SK-N-SH (cell line): Measurements from ENCODE around the gene ANKRD12. TPM values are rescaled to one million over a fixed set of nuclear protein-coding genes. Genes with fewer than 3 reads are reported as not detected.

ENCODE experiments used
- CTCF ChIA-PET: fragments of 300-600, 350-600 bp; formaldehyde crosslinking; extraction: SDS; loops from one replicate; lab custom pipeline; 2021; lab: Yijun Ruan, JAX
- POLR2A ChIA-PET: fragments of 350-600 bp; sonication (Branson Sonifier 250); formaldehyde crosslinking; extraction: SDS; loops from one replicate; lab custom pipeline; 2020; ENCODE audit warnings: antibody characterized with exemption, inconsistent platforms; lab: Yijun Ruan, JAX
- DNase-seq: peaks from one replicate; pipeline ENCODE4 v3.0.0; 2012
- H2AFZ ChIP-seq: fragments of 200-600 bp; sonication (generic); 2 replicates; pipeline ENCODE4 v1.8.1; 2016; ENCODE audit warnings: antibody characterized with exemption, mild to moderate bottlenecking, low read depth
- H3F3A ChIP-seq: fragments of 200-600 bp; sonication (generic); replicated peaks from 2 replicates; pipeline ENCODE3; 2016; ENCODE audit warnings: antibody characterized with exemption, mild to moderate bottlenecking; ENCODE audit not compliant: insufficient read depth
- H3K27ac ChIP-seq, 2 experiments: fragments of 200-500 bp in 1 of 2; fragments of 200-600 bp in 1 of 2; sonication (Bioruptor generic) in 1 of 2; sonication (generic), shearing (Covaris generic) in 1 of 2; 2 replicates each; pipeline versions ENCODE4 v1.5.1 to v1.6.1; 2014 to 2016; ENCODE audit warnings: low read depth in 2 of 2, inconsistent platforms in 1 of 2, low read length in 1 of 2, mild to moderate bottlenecking in 1 of 2, mixed read lengths in 1 of 2
- H3K27me3 ChIP-seq: fragments of 200-600 bp; sonication (generic), shearing (Covaris generic); 2 replicates; pipeline ENCODE4 v1.6.1; 2016; ENCODE audit warnings: mixed run types; ENCODE audit not compliant: insufficient read depth
- H3K36me3 ChIP-seq, 2 experiments: fragments of 200-500 bp in 1 of 2; fragments of 200-600 bp in 1 of 2; sonication (Bioruptor generic) in 1 of 2; sonication (generic) in 1 of 2; replicated peaks in 1 of 2; 2 replicates each; pipeline versions ENCODE3 to v1.5.1; 2014 to 2016; ENCODE audit warnings: low read length in 1 of 2, mild to moderate bottlenecking in 1 of 2; ENCODE audit not compliant: insufficient read depth in 2 of 2, control insufficient read depth in 1 of 2
- H3K4me1 ChIP-seq, 2 experiments: fragments of 200-500 bp in 1 of 2; fragments of 200-600 bp in 1 of 2; sonication (Bioruptor generic) in 1 of 2; sonication (generic), shearing (Covaris generic) in 1 of 2; 2 replicates each; pipeline versions ENCODE4 v1.5.1 to v1.6.1; 2014 to 2016; ENCODE audit warnings: low read depth in 1 of 2, low read length in 1 of 2, mixed run types in 1 of 2; ENCODE audit not compliant: insufficient read depth in 2 of 2, control insufficient read depth in 1 of 2
- H3K4me2 ChIP-seq: fragments of 200-600 bp; sonication (generic), shearing (Covaris generic); 2 replicates; pipeline ENCODE4 v1.6.1; 2017; ENCODE audit warnings: mixed run types
- H3K4me3 ChIP-seq, 2 experiments: fragments of 200-500 bp in 1 of 2; fragments of 200-600 bp in 1 of 2; sonication (Bioruptor generic) in 1 of 2; sonication (generic), shearing (Covaris generic) in 1 of 2; 2 replicates each; pipeline versions ENCODE4 v1.5.1 to v1.8.1; 2014 to 2016; ENCODE audit warnings: low read depth in 2 of 2, inconsistent platforms in 1 of 2, low read length in 1 of 2, mild to moderate bottlenecking in 1 of 2, mixed read lengths in 1 of 2, moderate library complexity in 1 of 2
- H3K79me2 ChIP-seq: fragments of 200-600 bp; sonication (generic); 2 replicates; pipeline ENCODE4 v1.8.1; 2017; ENCODE audit warnings: mild to moderate bottlenecking; ENCODE audit not compliant: insufficient read depth
- H3K9ac ChIP-seq: fragments of 200-600 bp; sonication (generic); 2 replicates; pipeline ENCODE4 v1.6.1; 2017; ENCODE audit warnings: mixed run types
- H3K9me2 ChIP-seq: fragments of 200-600 bp; sonication (generic); 2 replicates; pipeline ENCODE4 v1.6.1; 2017; ENCODE audit warnings: mixed run types
- H3K9me3 ChIP-seq: fragments of 200-600 bp; sonication (generic); 2 replicates; pipeline ENCODE4 v1.6.1; 2017; ENCODE audit warnings: mixed run types, mild to moderate bottlenecking, moderate library complexity
- H4K20me1 ChIP-seq: fragments of 200-600 bp; sonication (generic); 2 replicates; pipeline ENCODE4 v1.6.1; 2017; ENCODE audit warnings: mild to moderate bottlenecking, mixed run types; ENCODE audit not compliant: insufficient read depth
- CTCF ChIP-seq: fragments of 200-600 bp; sonication (generic); IDR thresholded peaks from 2 replicates; pipeline ENCODE4 v1.6.1; 2017; ENCODE audit warnings: antibody characterized with exemption, mild to moderate bottlenecking, moderate library complexity
- ELF1 ChIP-seq: IDR thresholded peaks from 2 replicates; pipeline ENCODE4 v1.4.0; 2012
- EZH2phosphoT487 ChIP-seq: fragments of 200-600 bp; sonication (generic); IDR thresholded peaks from 2 replicates; pipeline ENCODE4 v1.6.1; 2017; ENCODE audit warnings: low read depth, mixed run types, mild to moderate bottlenecking, antibody characterized with exemption, moderate library complexity, borderline replicate concordance
- FOSL2 ChIP-seq: IDR thresholded peaks from 2 replicates; pipeline ENCODE4 v1.4.0; 2012; ENCODE audit warnings: low read depth, mild to moderate bottlenecking, moderate library complexity, borderline replicate concordance
- GATA2 ChIP-seq: sonication (generic); formaldehyde crosslinking; IDR thresholded peaks from 2 replicates; pipeline ENCODE4 v1.5.0; 2020; ENCODE audit warnings: mild to moderate bottlenecking, missing genetic modification reagents
- IRF3 ChIP-seq: fragments of 150-350 bp; IDR thresholded peaks from 2 replicates; pipeline ENCODE4 v1.6.1; 2016; ENCODE audit warnings: mild to moderate bottlenecking, low read depth, low read length
- MAX ChIP-seq: IDR thresholded peaks from 2 replicates; pipeline ENCODE4 v1.4.0; 2012; ENCODE audit warnings: low read depth
- MEF2A ChIP-seq: IDR thresholded peaks from 2 replicates; pipeline ENCODE4 v1.4.0; 2012; ENCODE audit warnings: low read depth, borderline replicate concordance
- NFIC ChIP-seq: IDR thresholded peaks from 2 replicates; pipeline ENCODE4 v1.4.0; 2012; ENCODE audit warnings: borderline replicate concordance
- NRF1 ChIP-seq: IDR thresholded peaks from 2 replicates; pipeline ENCODE4 v1.6.1; 2012; ENCODE audit warnings: low read depth, mild to moderate bottlenecking, low read length
- RAD21 ChIP-seq: IDR thresholded peaks from 2 replicates; pipeline ENCODE4 v1.6.1; 2012; ENCODE audit warnings: mild to moderate bottlenecking, low read length
- SMC3 ChIP-seq: IDR thresholded peaks from 2 replicates; pipeline ENCODE4 v1.6.1; 2012; ENCODE audit warnings: low read depth, low read length, improper control_type of control experiment
- TAF1 ChIP-seq: IDR thresholded peaks from 2 replicates; pipeline ENCODE4 v1.6.1; 2012; ENCODE audit warnings: low read depth, mild to moderate bottlenecking, low read length, moderate library complexity, borderline replicate concordance
- USF2 ChIP-seq: fragments of 150-350 bp; IDR thresholded peaks from 2 replicates; pipeline ENCODE4 v1.6.1; 2017; ENCODE audit warnings: antibody characterized with exemption, low read length, low read depth, borderline replicate concordance
- YY1 ChIP-seq: IDR thresholded peaks from 2 replicates; pipeline ENCODE4 v1.4.0; 2012; ENCODE audit warnings: low read depth, mild to moderate bottlenecking
- ZBTB33 ChIP-seq: IDR thresholded peaks from 2 replicates; pipeline ENCODE4 v1.4.0; 2012; ENCODE audit warnings: low read depth, borderline replicate concordance
- WGBS: methylation state at CpG from one replicate; pipeline ENCODE4 v1.1.6; 2017; ENCODE audit warnings: low lambda C conversion rate; 5-methylcytosine and 5-hydroxymethylcytosine counted together
- polyA plus RNA-seq, 3 experiments: library from polyadenylated mRNA; depleted of rRNA; stranded (reverse); fragments of >200 nt; gene quantifications; 2 replicates each; pipeline ENCODE4 v1.2.3, GENCODE V29; 2012

ANKRD12 gene
- polyA plus RNA-seq, 1 of the 3 experiments (the other 2 are of a cell fraction) = 1.3 TPM

GRCh38 chr18:9260388-9261380 lies 124.1 kb downstream of the ANKRD12 start:
- DNase-seq = no peak
- POLR2A ChIA-PET = no interaction called here
- peaks cover 4% of the 10 kb centered on the region for H3F3A ChIP-seq
- WGBS = 90% methylated on average over 4 of the region's 4 CpGs
- no peak overlapping the region for H3K4me3 ChIP-seq
- H3K9me2 ChIP-seq = no peaks in the 10 kb centered on the region
- H3K9me3 ChIP-seq = no peaks in the 10 kb centered on the region
- no peak overlapping the region for H3K4me2 ChIP-seq
- H4K20me1 ChIP-seq = no peaks in the 10 kb centered on the region
- no peaks in the 10 kb centered on the region for H3K27me3 ChIP-seq
- CTCF ChIA-PET = interaction anchor here (0.6 kb wide), 1 partner anchor 228 kb away, joined by 4 read pairs; no protein-coding TSS in a partner anchor
- peaks cover 11 to 47% of the 10 kb centered on the region in 2 experiments for H3K36me3 ChIP-seq
- H3K4me1 ChIP-seq = no peaks in the 10 kb centered on the region; a peak in 2 of 4 replicates
- TF ChIP-seq FOSL2 (no peak), NRF1 (no peak), CTCF (no peak), SMC3 (no peak), EZH2phosphoT487 (no peak), NFIC (no peak), RAD21 (no peak)
- H2AFZ ChIP-seq = no peak overlapping the region
- H3K79me2 ChIP-seq = no peaks in the 10 kb centered on the region
- no peak overlapping the region for H3K9ac ChIP-seq
- H3K27ac ChIP-seq = no peak overlapping the region; a peak in 1 of 4 replicates

- no peak for DNase-seq
- H3K4me3 ChIP-seq = no peak overlapping the region
- H3K9me2 ChIP-seq = no peaks in the 10 kb centered on the region
- no peaks in the 10 kb centered on the region for H3F3A ChIP-seq
- no peak overlapping the region for H3K9ac ChIP-seq
- 92% methylated on average over 1 of the region's 1 CpG for WGBS
- H2AFZ ChIP-seq = no peak overlapping the region
- H3K4me1 ChIP-seq = no peaks in the 10 kb centered on the region; a peak in 2 of 4 replicates
- H3K9me3 ChIP-seq = no peaks in the 10 kb centered on the region
- H4K20me1 ChIP-seq = no peaks in the 10 kb centered on the region
- no peaks in the 10 kb centered on the region for H3K27me3 ChIP-seq
- no peaks in the 10 kb centered on the region for H3K79me2 ChIP-seq
- POLR2A ChIA-PET = no interaction called here
- H3K36me3 ChIP-seq = peaks cover 6 to 36% of the 10 kb centered on the region in 2 experiments
- TF ChIP-seq YY1 = no peak
- TF ChIP-seq IRF3 = no peak
- TF ChIP-seq NFIC = no peak
- TF ChIP-seq MAX = no peak
- no peak for TF ChIP-seq USF2
- no peak for TF ChIP-seq MEF2A
- TF ChIP-seq TAF1 = no peak
- no peak for TF ChIP-seq EZH2phosphoT487
- TF ChIP-seq ELF1 = no peak
- no peak for TF ChIP-seq ZBTB33
- no peak for TF ChIP-seq GATA2 (CRISPR knock-in tag)
- TF ChIP-seq, all 33 proteins: peak for 0
- Histone ChIP-seq H3K27ac (no peak overlapping the region; a peak in 1 of 4 replicates), H3K4me2 (no peak overlapping the region)
- CTCF ChIA-PET = no interaction called here
Observed at GRCh38 chr18:9263264-9263663, 126.7 kb downstream of the ANKRD12 start.
